ENCODE data around the gene KLF4.

Gene KLF4

GRCh38 chr9:107462691-107463090 is 26.9 kb downstream of the KLF4 start:
- no peak overlapping the region for H3K4me3 ChIP-seq (ENCODE audit: low read length)
- DNase-seq (ENCODE audit: low read depth, low spot score): no peak

- no peak for DNase-seq (ENCODE audit: low read depth, low spot score)
- H3K4me3 ChIP-seq (ENCODE audit: low read length): no peak overlapping the region
Observed at GRCh38 chr9:107460153-107461023, 29.2 kb downstream of the KLF4 start.

- DNase-seq (ENCODE audit: low read depth, low spot score): no peak
- no peak overlapping the region for H3K4me3 ChIP-seq (ENCODE audit: low read length)
Observed at GRCh38 chr9:107455425-107456135, 34.0 kb downstream of the KLF4 start.

GRCh38 chr9:107453479-107453878 is 36.1 kb downstream of the KLF4 start:
- H3K4me3 ChIP-seq (ENCODE audit: low read length): no peak overlapping the region
- DNase-seq (ENCODE audit: low read depth, low spot score): no peak

- no peak for DNase-seq (ENCODE audit: low read depth, low spot score)
- no peak overlapping the region for H3K4me3 ChIP-seq (ENCODE audit: low read length)
Observed at GRCh38 chr9:107447834-107448233, 41.7 kb downstream of the KLF4 start.

GRCh38 chr9:107447081-107447480 is 42.5 kb downstream of the KLF4 start:
- no peak for DNase-seq (ENCODE audit: low read depth, low spot score)
- no peak overlapping the region for H3K4me3 ChIP-seq (ENCODE audit: low read length)

GRCh38 chr9:107446491-107446890 is 43.1 kb downstream of the KLF4 start:
- no peak for DNase-seq (ENCODE audit: low read depth, low spot score)
- H3K4me3 ChIP-seq (ENCODE audit: low read length): no peak overlapping the region

GRCh38 chr9:107443786-107444185 is 45.8 kb downstream of the KLF4 start:
- H3K4me3 ChIP-seq (ENCODE audit: low read length): no peak overlapping the region
- DNase-seq (ENCODE audit: low read depth, low spot score): no peak

- no peak for DNase-seq (ENCODE audit: low read depth, low spot score)
- no peak overlapping the region for H3K4me3 ChIP-seq (ENCODE audit: low read length)
Observed at GRCh38 chr9:107439991-107440456, 49.5 kb downstream of the KLF4 start.

GRCh38 chr9:107438211-107439031 is 51.1 kb downstream of the KLF4 start:
- no peak for DNase-seq (ENCODE audit: low read depth, low spot score)
- H3K4me3 ChIP-seq (ENCODE audit: low read length): no peak overlapping the region

- H3K4me3 ChIP-seq (ENCODE audit: low read length): no peak overlapping the region
- no peak for DNase-seq (ENCODE audit: low read depth, low spot score)
Observed at GRCh38 chr9:107437716-107438115, 51.9 kb downstream of the KLF4 start.

- no peak overlapping the region for H3K4me3 ChIP-seq (ENCODE audit: low read length)
- no peak for DNase-seq (ENCODE audit: low read depth, low spot score)
Observed at GRCh38 chr9:107435415-107435814, 54.2 kb downstream of the KLF4 start.

Measured in Jurkat, Clone E6-1 (cell line).